Measurements from ENCODE around the gene NPIPA7.
"Not testable (repeated sequence)": the region's sequence is repeated elsewhere in the genome, so short reads cannot be mapped to it uniquely, and the experiment has no call there.

Gene NPIPA7

GRCh38 chr16:16378840-16379239 lies at the start of gene NPIPA7:
TSS of gene NPIPA7 (plus strand) at chr16:16379140. CDS start at chr16:16379245, 105 bp downstream.
- DNase-seq (ENCODE audit: low read depth): not testable (repeated sequence)

- not testable (repeated sequence) for DNase-seq (ENCODE audit: low read depth)
These were observed 47.5 kb upstream of the NPIPA7 start for GRCh38 chr16:16331466-16331865.

GRCh38 chr16:16357556-16357955 lies 21.4 kb upstream of the NPIPA7 start:
- DNase-seq (ENCODE audit: low read depth): not testable (repeated sequence)

GRCh38 chr16:16358539-16359240 lies 20.2 kb upstream of the NPIPA7 start:
- DNase-seq (ENCODE audit: low read depth): not testable (repeated sequence)

GRCh38 chr16:16363595-16363994 lies 15.3 kb upstream of the NPIPA7 start:
- not testable (repeated sequence) for DNase-seq (ENCODE audit: low read depth)

GRCh38 chr16:16364100-16364499 lies 14.8 kb upstream of the NPIPA7 start:
- not testable (repeated sequence) for DNase-seq (ENCODE audit: low read depth)

GRCh38 chr16:16364701-16365100 lies 14.2 kb upstream of the NPIPA7 start:
- not testable (repeated sequence) for DNase-seq (ENCODE audit: low read depth)

- not testable (repeated sequence) for DNase-seq (ENCODE audit: low read depth)
These were observed 13.6 kb upstream of the NPIPA7 start for GRCh38 chr16:16365319-16365718.

- not testable (repeated sequence) for DNase-seq (ENCODE audit: low read depth)
These were observed 13.1 kb upstream of the NPIPA7 start for GRCh38 chr16:16365851-16366250.

- DNase-seq (ENCODE audit: low read depth): not testable (repeated sequence)
These were observed 12.2 kb upstream of the NPIPA7 start for GRCh38 chr16:16366552-16367284.

GRCh38 chr16:16367285-16367628 lies 11.7 kb upstream of the NPIPA7 start:
- not testable (repeated sequence) for DNase-seq (ENCODE audit: low read depth)

GRCh38 chr16:16369081-16369856 lies 9.7 kb upstream of the NPIPA7 start:
- not testable (repeated sequence) for DNase-seq (ENCODE audit: low read depth)

- not testable (repeated sequence) for DNase-seq (ENCODE audit: low read depth)
These were observed 7.7 kb upstream of the NPIPA7 start for GRCh38 chr16:16371136-16371735.

- DNase-seq (ENCODE audit: low read depth): not testable (repeated sequence)
These were observed 4.7 kb upstream of the NPIPA7 start for GRCh38 chr16:16374192-16374591.

- DNase-seq (ENCODE audit: low read depth): not testable (repeated sequence)
These were observed 20.7 kb downstream of the NPIPA7 start for GRCh38 chr16:16399685-16400084.

- not testable (repeated sequence) for DNase-seq (ENCODE audit: low read depth)
These were observed 23.4 kb downstream of the NPIPA7 start for GRCh38 chr16:16402333-16402732.

- DNase-seq (ENCODE audit: low read depth): not testable (repeated sequence)
These were observed 25.3 kb downstream of the NPIPA7 start for GRCh38 chr16:16404283-16404682.

GRCh38 chr16:16405421-16405820 lies 26.5 kb downstream of the NPIPA7 start:
- DNase-seq (ENCODE audit: low read depth): not testable (repeated sequence)

- DNase-seq (ENCODE audit: low read depth): not testable (repeated sequence)
These were observed 29.5 kb downstream of the NPIPA7 start for GRCh38 chr16:16408430-16408829.

GRCh38 chr16:16413773-16414172 lies 34.8 kb downstream of the NPIPA7 start:
- not testable (repeated sequence) for DNase-seq (ENCODE audit: low read depth)

- not testable (repeated sequence) for DNase-seq (ENCODE audit: low read depth)
These were observed 38.1 kb downstream of the NPIPA7 start for GRCh38 chr16:16417071-16417470.
